Fibroblast of pulmonary artery (primary cell): Measurements from ENCODE around the gene ACCSL.

Experiments used
- DNase-seq: peaks from one replicate; pipeline ENCODE4 v3.0.0-alpha.2; 2010; ENCODE audit warnings: low read depth
- H3K4me3 ChIP-seq: replicated peaks from 2 replicates; pipeline ENCODE4 v1.5.1; 2011; ENCODE audit warnings: low read depth, mild to moderate bottlenecking, control low read depth, low read length, moderate library complexity
- CTCF ChIP-seq: IDR thresholded peaks from 2 replicates; pipeline ENCODE4 v1.5.1; 2011; ENCODE audit warnings: mild to moderate bottlenecking, control low read depth, low read length, inconsistent platforms; ENCODE audit errors: missing control alignments

ACCSL gene

GRCh38 chr11:44017443-44018126 lies 30.2 kb upstream of the ACCSL start:
- TF ChIP-seq CTCF, result no peak
- no peak overlapping the region for H3K4me3 ChIP-seq
- DNase-seq, result peak; percentile 19

DNA sequence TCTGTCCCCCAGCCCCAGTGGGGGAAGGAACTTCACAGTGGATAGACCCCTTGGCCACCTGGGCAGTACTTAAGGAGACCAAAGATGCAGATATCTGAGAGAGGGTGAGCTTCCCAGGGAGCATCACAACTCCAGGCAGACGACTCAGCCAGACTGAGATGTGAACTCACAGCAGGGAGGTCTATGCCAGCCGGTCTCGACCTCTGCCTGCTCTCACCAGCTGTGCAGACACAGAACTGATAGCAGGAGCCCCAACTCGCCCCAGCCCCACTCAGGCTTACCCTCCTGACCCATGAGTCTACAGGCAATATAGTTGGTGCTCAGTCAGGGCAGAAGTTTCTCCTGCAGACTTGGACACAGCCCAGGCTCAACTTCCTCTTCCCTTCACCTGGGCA lies 29.7 kb upstream of the ACCSL start:
- no peak for TF ChIP-seq CTCF
- DNase-seq, result no peak
- H3K4me3 ChIP-seq, result no peak overlapping the region

- no peak for TF ChIP-seq CTCF
- DNase-seq, result no peak
- H3K4me3 ChIP-seq, result no peak overlapping the region
Measured at GRCh38 chr11:44018829-44019228, 29.0 kb upstream of the ACCSL start.

DNA sequence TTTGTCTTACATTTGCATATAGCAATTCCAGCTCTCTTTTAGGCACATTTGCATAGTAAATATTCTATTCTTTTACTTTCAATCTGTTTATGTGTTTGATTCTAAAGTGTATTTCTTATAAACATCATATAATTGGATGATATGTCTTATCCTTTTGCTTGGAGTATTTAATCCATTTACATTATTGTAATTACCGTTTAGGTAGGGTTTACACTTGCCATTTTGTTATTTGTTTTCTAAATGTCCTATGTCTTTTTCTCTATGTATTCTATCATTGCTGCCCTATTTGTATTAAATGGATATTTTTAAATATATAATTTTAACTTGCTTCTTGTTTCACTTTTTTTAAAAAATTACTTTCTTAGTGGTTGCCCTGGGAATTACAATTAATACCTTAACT lies 22.8 kb upstream of the ACCSL start:
- no peak for TF ChIP-seq CTCF

DNA sequence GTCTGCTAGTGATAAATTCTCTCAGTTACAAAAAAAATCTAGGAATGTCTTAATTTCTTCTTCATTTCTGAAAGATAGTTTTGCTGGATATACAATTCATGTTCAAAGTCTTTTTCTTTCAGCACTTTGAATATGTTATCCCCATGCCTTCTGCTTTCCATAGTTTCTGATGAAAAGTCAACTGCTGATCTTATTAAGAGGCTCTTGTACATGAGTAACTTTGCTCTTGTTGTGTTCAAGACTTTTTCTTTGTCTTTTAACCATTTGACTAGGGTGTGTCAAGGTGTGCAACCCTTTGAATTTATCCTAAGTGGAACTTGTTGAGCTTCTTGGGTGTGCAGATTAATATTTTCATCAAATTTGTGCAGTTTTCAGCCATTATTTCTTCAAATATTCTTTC lies 22.1 kb upstream of the ACCSL start:
- DNase-seq, result no peak
- no peak for TF ChIP-seq CTCF
- H3K4me3 ChIP-seq, result no peak overlapping the region

More for the DNA sequence above, 22.8 kb upstream of the ACCSL start:
- H3K4me3 ChIP-seq, result no peak overlapping the region
- no peak for DNase-seq

DNA sequence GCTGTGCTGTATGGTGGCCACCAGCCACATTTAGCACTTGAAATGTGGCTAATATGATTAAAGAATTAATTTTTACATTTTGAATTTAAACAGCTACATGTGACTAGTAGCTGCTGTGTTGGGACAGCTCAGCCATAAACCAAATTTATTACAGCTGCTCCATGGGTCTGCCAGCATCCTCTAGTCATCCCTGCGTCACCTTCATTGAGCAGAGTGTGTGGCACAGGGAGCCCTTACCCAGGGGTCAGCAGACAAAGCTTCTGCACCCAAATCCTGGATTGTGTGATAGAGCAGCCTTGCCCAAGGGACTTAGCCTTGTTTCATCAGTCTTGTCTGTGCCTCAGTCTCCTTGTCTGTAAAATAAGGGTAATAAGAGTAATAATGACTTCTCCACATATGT lies 19.4 kb upstream of the ACCSL start:
- TF ChIP-seq CTCF, result no peak
- no peak for DNase-seq
- no peak overlapping the region for H3K4me3 ChIP-seq

- no peak for DNase-seq
- no peak overlapping the region for H3K4me3 ChIP-seq
- TF ChIP-seq CTCF, result no peak
Measured at GRCh38 chr11:44028816-44029506, 18.8 kb upstream of the ACCSL start.
